GM19372 (cell line): Measurements from ENCODE around the gene RILPL1.
"Not testable (repeated sequence)": the region's sequence is repeated elsewhere in the genome, so short reads cannot be mapped to it uniquely, and the experiment has no call there.

Experiments
- ATAC-seq: cut with Tn5 transposase; IDR thresholded peaks from one replicate; pipeline ENCODE4 v1.9.1; 2021; ENCODE audit warnings: mild to moderate bottlenecking, low read depth, moderate library complexity; ENCODE audit not compliant: unreplicated experiment

Gene RILPL1

DNA sequence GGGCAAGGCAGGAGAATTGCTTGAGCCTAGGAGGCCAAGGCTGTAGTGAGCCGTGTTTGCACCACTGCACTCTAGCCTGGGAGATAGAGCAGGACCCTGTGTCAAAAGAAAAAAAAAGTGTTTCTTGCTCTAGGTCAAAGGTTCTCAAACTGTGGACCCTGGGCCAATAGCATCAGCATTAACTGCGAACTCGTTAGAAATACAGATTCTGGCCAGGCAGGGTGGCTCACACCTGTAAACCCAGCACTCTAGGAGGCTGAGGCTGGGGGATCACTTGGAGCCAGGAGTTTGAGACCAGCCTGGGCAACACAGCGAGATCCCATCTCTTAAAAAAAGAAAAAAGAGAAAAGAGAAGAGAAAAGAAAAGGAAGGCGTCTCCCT, 97.9 kb downstream of the RILPL1 start:
- ATAC-seq = no peak

DNA sequence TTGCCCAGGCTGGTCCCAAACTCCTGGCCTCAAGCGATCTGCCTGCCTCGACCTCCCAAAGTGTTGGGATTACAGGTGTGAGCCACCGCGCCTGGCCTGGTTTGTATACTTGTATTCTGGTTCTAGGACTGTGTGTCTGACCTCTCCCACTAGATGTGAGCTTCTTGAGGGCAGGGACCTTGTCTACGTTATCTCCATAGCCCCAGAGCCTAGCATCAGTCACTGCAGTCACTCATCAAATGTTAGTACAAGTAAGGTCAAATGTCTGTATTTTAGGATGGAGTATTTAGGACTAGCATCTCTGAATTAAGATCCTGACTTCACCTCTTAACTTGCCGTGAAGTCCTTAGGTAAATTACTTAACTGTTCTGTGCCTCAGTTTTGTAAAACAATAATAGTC, 99.9 kb downstream of the RILPL1 start:
- no peak for ATAC-seq

DNA sequence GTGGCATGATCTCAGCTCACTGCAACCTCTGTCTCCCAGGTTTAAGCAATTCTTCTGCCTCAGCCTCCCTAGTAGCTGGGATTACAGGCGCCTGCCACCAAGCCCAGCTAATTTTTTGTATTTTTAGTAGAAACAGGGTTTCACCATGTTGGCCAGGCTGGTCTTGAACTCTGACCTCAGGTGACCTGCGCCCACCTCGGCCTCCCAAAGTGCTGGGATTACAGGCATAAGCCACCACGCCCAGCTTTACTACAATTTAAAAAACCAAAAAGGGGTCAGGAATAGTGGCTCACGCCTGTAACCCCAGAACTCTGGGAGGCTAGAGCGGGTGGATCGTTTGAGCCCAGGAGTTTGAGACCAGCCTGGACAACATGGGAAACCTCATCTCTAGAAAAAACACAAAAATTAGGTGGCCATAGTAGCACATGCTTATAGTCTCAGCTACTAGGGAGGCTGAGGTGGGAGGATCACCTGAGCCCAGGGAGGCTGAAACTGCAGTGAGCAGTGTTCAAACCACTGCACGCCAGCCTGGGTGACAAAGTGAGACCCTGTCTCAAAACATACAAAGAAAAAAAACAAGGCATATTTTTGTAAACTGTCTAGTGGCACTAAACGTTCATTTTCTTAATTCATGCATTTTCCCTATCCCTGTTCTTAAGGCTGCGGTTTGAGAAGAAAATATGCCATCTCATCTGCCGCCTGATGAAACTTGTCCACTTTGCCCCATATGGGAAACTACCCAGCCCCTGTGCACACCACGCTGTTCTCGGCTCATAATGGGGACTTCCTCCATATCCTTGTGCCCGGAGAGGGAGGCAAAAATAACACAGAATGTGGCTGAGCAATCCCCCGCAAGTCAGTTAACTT, 101.3 kb downstream of the RILPL1 start:
- not testable (repeated sequence) for ATAC-seq

DNA sequence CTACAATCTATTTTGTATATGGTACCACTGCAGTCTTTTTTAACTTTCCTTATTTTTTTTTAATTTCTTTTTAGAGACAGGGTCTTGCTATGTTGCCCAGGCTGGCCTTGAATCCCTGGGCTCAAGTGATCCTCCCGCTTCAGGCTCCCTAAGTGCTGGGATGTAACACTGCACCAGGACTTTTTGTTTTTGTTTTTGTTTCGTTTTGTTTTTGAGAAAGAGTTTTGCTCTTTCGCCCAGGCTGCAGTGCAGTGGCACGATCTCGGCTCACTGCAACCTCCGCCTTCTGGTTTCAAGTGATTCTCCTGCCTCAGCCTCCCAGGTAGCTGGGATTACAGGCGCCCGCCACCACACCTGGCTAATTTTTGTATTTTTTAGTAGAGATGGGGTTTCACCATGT, 104.4 kb downstream of the RILPL1 start:
- not testable (repeated sequence) for ATAC-seq

DNA sequence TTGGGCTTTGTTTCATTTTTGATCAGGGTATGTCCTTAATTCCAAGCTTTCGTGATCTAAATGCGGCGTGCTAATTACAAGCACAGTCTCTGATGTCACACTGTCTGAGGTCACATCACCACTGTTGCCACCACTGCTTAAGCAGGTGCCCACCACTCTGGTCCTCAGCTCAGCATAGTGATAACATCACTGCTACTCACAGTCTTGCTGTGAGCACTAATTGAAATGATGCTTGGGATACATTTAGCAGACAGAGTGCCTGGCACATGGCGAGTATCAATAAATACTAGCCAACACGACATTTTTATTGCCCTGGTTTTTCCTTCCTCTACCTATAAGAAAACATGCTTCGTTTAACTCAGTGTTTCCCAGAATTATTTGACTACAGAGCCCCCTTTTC, 104.9 kb downstream of the RILPL1 start:
- ATAC-seq = no peak

DNA sequence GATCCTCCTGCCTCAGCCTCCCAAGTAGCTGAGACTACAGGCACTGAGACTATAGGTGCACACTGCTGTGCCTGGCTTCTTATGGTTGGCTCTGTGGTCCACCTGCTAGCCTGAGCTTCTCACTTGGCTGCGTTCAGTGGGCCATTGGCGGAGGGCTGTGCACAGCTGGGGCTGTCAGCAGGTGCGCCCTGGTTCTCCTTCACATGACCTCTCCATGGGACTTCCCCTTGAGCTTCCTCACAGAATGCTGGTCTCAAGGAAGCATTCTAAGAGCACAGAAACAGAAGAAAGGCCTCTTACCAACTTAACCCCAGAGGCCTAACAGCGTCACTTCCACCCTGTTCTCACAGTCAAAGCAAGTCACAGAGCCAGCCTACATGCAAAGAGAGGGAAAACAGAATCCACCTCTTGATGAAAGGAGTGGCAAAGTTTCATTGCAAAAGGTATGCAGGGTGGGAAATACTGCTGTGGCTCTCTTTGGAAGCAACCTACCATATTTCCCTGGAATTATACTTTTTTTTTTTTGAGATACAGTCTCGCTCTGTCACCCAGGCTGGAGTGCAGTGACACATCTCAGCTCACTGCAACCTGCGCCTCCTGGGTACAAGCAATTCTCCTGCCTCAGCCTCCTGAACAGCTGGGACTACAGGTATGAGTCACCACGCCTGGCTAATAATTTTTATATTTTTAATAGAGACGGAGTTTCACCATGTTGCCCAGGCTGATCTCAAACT, 106.3 kb downstream of the RILPL1 start:
- peak; percentile 88 for ATAC-seq

DNA sequence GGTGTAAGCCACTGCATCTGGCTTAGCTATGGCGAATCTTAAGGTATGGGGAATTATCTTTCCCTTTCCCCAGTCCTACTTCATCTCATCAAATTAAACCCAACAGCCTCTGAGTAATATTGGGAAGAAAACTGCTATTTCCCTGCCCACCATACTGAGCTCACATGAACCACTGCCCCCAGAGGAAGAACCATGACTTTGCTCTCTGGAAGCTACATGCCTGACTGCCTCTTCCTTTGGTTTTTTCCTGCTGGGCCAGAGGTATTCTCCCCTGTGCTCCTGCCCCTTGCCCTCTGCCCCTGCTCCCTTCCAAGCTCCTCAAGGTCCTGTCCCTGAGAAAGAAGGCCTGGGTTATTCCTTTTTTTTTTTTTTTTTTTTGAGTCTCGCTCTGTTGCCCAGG, 112.2 kb downstream of the RILPL1 start:
- no peak for ATAC-seq
